ENCODE results near the gene BAHCC1. TPM values are rescaled to one million over a fixed set of nuclear protein-coding genes. Genes with fewer than 3 reads are reported as not detected.

The BAHCC1 gene
- total and polyA plus RNA-seq, 10 of the 15 experiments (the other 5 are each of a cell fraction or from before 2014, with no cell fraction given) = 0.03 to 0.14 (median 0.11) TPM; not detected in 6

- TF ChIP-seq TCF12 (IDR thresholded peaks at IDR 0.05; ENCODE audit: low read depth, low read length) (no peak), CEBPB (IDR thresholded peaks at IDR 0.05; ENCODE audit: borderline replicate concordance in 1 of 2, low read depth in 2 of 2, low read length in 2 of 2) (no peak)
These were observed 9.4 kb downstream of the BAHCC1 start (continued) for GRCh38 chr17:81404558-81405165.

- ATAC-seq (no peak), DNase-seq (ENCODE audit: low read depth, low spot score) (no peak), FAIRE-seq (no peak)
- H2AFZ ChIP-seq (ENCODE audit: control insufficient read depth, low read depth, low read length) = no peak overlapping the region
- no peaks in the 10 kb centered on the region for H3K79me2 ChIP-seq (ENCODE audit: control insufficient read depth, insufficient read depth, low read length)
- H3K4me1 ChIP-seq (ENCODE audit: control insufficient read depth, insufficient read depth, low read length) = no peaks in the 10 kb centered on the region; the same call in 1 of the 2 replicates
- no peaks in the 10 kb centered on the region for H3K9me3 ChIP-seq (replicated peaks; ENCODE audit: control insufficient read depth, insufficient read depth, low read length)
- TF ChIP-seq MTA3 (IDR thresholded peaks at IDR 0.05; ENCODE audit: borderline replicate concordance, low read length) = no peak
- TF ChIP-seq PML (IDR thresholded peaks at IDR 0.05; ENCODE audit: low read length) = no peak
- no peak for TF ChIP-seq ZNF274 (IDR thresholded peaks at IDR 0.05; ENCODE audit: insufficient read depth, insufficient read length)
- TF ChIP-seq IRF5 (IDR thresholded peaks at IDR 0.05; ENCODE audit: borderline replicate concordance) = no peak
- TF ChIP-seq SMAD5 (IDR thresholded peaks at IDR 0.05; ENCODE audit: low read depth) = no peak
- no peak for TF ChIP-seq IKZF1 (conservative IDR thresholded peaks at IDR 0.05)
- peaks cover 6 to 16% of the 10 kb centered on the region in 2 experiments for H3K27me3 ChIP-seq (replicated peaks in 1 of 2; ENCODE audit: control insufficient read depth in 2 of 2, insufficient read depth in 2 of 2, low read length in 1 of 2)
- ChIA-PET CTCF (no interaction called here), SMC1A (ENCODE audit: uncharacterized antibody, unreplicated experiment) (no interaction called here), POLR2A (no interaction called here), RAD21 (ENCODE audit: unreplicated experiment) (no interaction called here)
- H3K9ac ChIP-seq (ENCODE audit: control insufficient read depth, insufficient read depth, low read length) = no peak overlapping the region
- H3K36me3 ChIP-seq (ENCODE audit: control insufficient read depth in 2 of 2, insufficient read depth in 2 of 2, low read length in 1 of 2) = no peaks in the 10 kb centered on the region
- in situ Hi-C loops (cut with MboI) (no loop called here), intact Hi-C loops (cut with micrococcal nuclease; ENCODE audit: unreplicated experiment) (no loop called here)
- WGBS (ENCODE audit: insufficient coverage, insufficient replicate concordance, low lambda C conversion rate, missing lambda C conversion rate) = 38% methylated on average over 7 of the region's 7 CpGs
- no peak overlapping the region for H3K27ac ChIP-seq (ENCODE audit: control insufficient read depth, insufficient read depth)
- no peak overlapping the region for H3K4me3 ChIP-seq
- H3K4me2 ChIP-seq (ENCODE audit: control insufficient read depth, insufficient read depth) = no peak overlapping the region
- no peaks in the 10 kb centered on the region for H4K20me1 ChIP-seq (ENCODE audit: control insufficient read depth, insufficient read depth)
- BruUV-seq (replicated peaks) = no TSS peak
These were observed 10.2 kb downstream of the BAHCC1 start for GRCh38 chr17:81405411-81405872.
